ENCODE measurements around the gene CDC37L1.
"Not testable (repeated sequence)": the region's sequence is repeated elsewhere in the genome, so short reads cannot be mapped to it uniquely, and the experiment has no call there.

CDC37L1 gene

GRCh38 chr9:4679268-4680172 lies at the start of gene CDC37L1:
Gene CDC37L1 (plus strand): TSS chr9:4679569. CDS start chr9:4679768, 199 bp downstream.
- peak; percentile 85 to 86 for DNase-seq (ENCODE audit: low read depth in 2 of 2)

- DNase-seq (ENCODE audit: low read depth in 2 of 2), result peak in 1 of 2 experiments; percentile 11
Observed at GRCh38 chr9:4630836-4631235, 48.5 kb upstream of the CDC37L1 start.

- no peak for DNase-seq (ENCODE audit: low read depth in 2 of 2)
Observed at GRCh38 chr9:4638968-4639367, 40.4 kb upstream of the CDC37L1 start.

- no peak for DNase-seq (ENCODE audit: low read depth in 2 of 2)
Observed at GRCh38 chr9:4639420-4639819, 39.9 kb upstream of the CDC37L1 start.

GRCh38 chr9:4640027-4640426 lies 39.3 kb upstream of the CDC37L1 start:
- DNase-seq (ENCODE audit: low read depth in 2 of 2), result no peak

GRCh38 chr9:4642351-4642750 lies 37.0 kb upstream of the CDC37L1 start:
- no peak for DNase-seq (ENCODE audit: low read depth in 2 of 2)

- DNase-seq (ENCODE audit: low read depth in 2 of 2), result no peak
Observed at GRCh38 chr9:4654084-4654483, 25.3 kb upstream of the CDC37L1 start.

GRCh38 chr9:4654538-4654937 lies 24.8 kb upstream of the CDC37L1 start:
- no peak for DNase-seq (ENCODE audit: low read depth in 2 of 2)

- not testable (repeated sequence) for DNase-seq (ENCODE audit: low read depth in 2 of 2)
Observed at GRCh38 chr9:4656196-4656595, 23.2 kb upstream of the CDC37L1 start.

- DNase-seq (ENCODE audit: low read depth in 2 of 2), result no peak
Observed at GRCh38 chr9:4656621-4657020, 22.7 kb upstream of the CDC37L1 start.

- no peak for DNase-seq (ENCODE audit: low read depth in 2 of 2)
Observed at GRCh38 chr9:4657426-4658159, 21.8 kb upstream of the CDC37L1 start.

GRCh38 chr9:4660665-4661064 lies 18.7 kb upstream of the CDC37L1 start:
- DNase-seq (ENCODE audit: low read depth in 2 of 2), result not testable (repeated sequence)

- DNase-seq (ENCODE audit: low read depth in 2 of 2), result no peak
Observed at GRCh38 chr9:4661165-4661564, 18.2 kb upstream of the CDC37L1 start.

- no peak for DNase-seq (ENCODE audit: low read depth in 2 of 2)
Observed at GRCh38 chr9:4661611-4662010, 17.8 kb upstream of the CDC37L1 start.

GRCh38 chr9:4662108-4662988 lies 17.0 kb upstream of the CDC37L1 start, which contains the start of gene PLPP6:
Gene PLPP6 (plus strand): TSS chr9:4662294. CDS start chr9:4662376, 82 bp downstream.
- DNase-seq (ENCODE audit: low read depth in 2 of 2), result no peak

- no peak for DNase-seq (ENCODE audit: low read depth in 2 of 2)
Observed at GRCh38 chr9:4662989-4663792, 16.2 kb upstream of the CDC37L1 start.

- DNase-seq (ENCODE audit: low read depth in 2 of 2), result no peak
Observed at GRCh38 chr9:4663956-4664355, 15.4 kb upstream of the CDC37L1 start.

GRCh38 chr9:4665357-4665756 lies 14.0 kb upstream of the CDC37L1 start:
- DNase-seq (ENCODE audit: low read depth in 2 of 2), result no peak

GRCh38 chr9:4666042-4666699 lies 13.2 kb upstream of the CDC37L1 start, which contains the start of gene SPATA6L:
Gene SPATA6L (minus strand): TSS chr9:4666480. CDS start chr9:4666250, 230 bp downstream.
- DNase-seq (ENCODE audit: low read depth in 2 of 2), result no peak

GRCh38 chr9:4667681-4668080 lies 11.7 kb upstream of the CDC37L1 start:
- no peak for DNase-seq (ENCODE audit: low read depth in 2 of 2)
